Stimulated activated CD8-positive, alpha-beta memory T cell treated with anti-CD3 and anti-CD28 coated beads, Interleukin-7, amount 100 ng/mL, for 48 hours (primary cell): ENCODE data around the gene AHSG.
"Not testable (repeated sequence)": the region's sequence is repeated elsewhere in the genome, so short reads cannot be mapped to it uniquely, and the experiment has no call there.

ENCODE experiments used
- DNase-seq, 2 donors: peaks; one replicate each; pipeline ENCODE4 v3.0.0-alpha.2; 2020; ENCODE audit warnings: low read depth in 1 of 2; ENCODE audit errors: extremely low read depth in 1 of 2

The AHSG gene, protein sequence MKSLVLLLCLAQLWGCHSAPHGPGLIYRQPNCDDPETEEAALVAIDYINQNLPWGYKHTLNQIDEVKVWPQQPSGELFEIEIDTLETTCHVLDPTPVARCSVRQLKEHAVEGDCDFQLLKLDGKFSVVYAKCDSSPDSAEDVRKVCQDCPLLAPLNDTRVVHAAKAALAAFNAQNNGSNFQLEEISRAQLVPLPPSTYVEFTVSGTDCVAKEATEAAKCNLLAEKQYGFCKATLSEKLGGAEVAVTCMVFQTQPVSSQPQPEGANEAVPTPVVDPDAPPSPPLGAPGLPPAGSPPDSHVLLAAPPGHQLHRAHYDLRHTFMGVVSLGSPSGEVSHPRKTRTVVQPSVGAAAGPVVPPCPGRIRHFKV

DNA sequence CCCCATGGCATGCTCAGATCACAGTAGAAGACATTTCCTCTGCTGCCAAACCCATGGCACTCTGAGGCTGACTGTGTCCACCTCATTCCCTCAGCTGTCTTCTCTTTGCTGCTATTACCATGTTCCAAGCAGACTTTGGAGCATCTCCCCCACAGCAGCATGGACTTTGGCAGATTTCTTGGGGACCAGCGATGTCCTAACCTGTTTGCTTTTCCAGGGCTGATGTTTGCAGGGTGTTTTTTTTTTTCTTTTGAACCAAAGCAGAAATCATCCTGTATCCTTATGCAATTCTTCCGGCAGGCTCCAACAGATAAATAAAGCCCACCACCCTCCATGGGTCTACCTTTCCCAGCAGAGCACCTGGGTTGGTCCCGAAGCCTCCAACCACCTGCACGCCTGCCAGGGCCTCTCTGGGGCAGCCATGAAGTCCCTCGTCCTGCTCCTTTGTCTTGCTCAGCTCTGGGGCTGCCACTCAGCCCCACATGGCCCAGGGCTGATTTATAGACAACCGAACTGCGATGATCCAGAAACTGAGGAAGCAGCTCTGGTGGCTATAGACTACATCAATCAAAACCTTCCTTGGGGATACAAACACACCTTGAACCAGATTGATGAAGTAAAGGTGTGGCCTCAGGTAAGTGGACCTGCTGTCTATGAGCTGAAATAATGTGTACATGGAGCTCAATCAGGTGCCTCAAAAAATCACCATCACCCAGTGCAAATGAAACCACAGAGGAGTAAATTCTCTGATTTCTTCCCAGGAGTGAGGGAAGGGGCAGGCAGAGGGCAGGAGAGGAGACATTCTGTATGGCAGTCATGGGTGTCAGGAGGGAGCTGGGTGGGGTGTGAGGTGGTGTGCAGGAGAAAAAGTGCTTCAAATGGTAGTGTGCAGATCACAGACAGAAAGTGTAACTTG lies at the start of gene AHSG:
Gene AHSG (plus strand): TSS at position 340 of the 916 bp plus-strand sequence. CDS start 82 bp downstream, at position 422.
- no peak for DNase-seq

DNA sequence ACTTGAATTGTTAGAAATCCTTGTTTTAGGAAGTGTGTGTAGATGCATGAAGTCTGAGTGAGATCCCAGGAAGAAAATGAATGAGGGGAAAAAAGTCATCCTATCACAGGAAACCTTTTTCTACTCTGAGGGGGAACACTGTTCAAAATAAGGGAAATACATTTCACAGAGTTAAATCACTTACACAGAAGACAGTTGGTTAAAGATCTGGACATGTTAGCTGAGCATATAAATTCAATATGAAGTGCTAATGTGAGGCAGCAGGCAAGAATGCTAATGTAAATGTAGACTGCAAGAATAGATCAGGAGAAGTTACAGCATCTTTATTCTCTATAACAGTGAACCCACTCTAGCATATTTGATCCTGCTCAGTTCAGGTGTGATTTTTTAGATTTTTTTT lies 48.3 kb upstream of the AHSG start:
- no peak for DNase-seq

DNA sequence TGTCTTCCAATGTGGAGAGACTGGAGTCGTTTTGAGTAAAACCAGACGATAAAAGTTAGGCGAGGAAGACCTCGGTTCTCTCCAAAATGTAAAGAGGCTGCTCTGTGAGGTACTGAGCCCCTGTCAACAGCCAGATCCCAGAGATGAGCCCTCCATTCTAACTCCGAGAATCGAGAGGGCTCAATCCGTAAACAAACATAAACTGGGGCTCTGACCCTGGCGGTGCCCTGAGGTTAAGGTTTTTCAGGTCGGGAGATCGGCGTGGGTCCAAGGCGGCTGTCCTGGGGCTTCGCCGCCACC lies 46.1 kb upstream of the AHSG start:
- no peak for DNase-seq

DNA sequence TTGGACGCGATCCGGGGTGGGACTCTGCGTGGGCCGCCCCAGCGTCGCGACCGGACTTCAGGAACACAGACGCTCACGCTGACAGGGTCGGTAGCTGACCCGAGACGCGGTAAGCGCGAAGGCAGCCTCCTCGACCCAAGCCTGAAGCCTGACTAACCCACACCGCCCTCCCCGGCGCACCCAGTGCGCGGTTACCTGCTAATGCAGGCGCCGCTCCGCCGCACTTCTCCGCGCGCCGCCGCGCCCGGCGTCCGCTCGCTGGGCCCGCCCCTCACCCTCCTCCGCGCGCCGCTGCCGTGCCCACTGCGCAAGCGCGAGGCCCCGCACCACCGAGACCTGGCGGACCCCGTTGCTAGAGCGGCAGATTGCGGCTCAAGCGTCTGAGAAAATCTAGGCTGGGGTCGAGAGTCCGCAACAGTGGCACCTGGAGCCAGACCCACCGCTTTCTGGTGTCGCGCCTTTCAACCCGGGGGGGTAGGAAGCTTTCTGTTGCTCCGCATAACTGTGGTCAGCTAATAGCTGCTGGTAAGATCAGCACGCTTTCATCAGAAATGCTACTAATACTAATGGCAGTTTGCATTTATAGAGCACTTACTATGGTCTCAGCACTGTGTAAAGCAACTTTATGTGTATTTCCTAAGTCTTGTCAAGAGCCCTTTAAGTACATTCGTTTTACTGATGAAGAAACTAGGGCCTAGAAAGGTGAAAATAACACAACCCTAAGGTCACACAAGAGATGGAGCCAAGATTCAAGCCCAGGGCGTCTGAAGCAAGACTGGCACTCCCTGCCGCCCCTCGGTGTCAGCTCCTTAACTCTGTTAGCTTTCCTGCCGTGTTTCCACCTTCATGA lies 45.6 kb upstream of the AHSG start, which contains the start of gene TBCCD1:
Gene TBCCD1 (minus strand): TSS at position 268 of the 850 bp plus-strand sequence. CDS start 3,010 bp downstream, outside the sequence.
- peak; percentile 79 to 90 for DNase-seq

DNA sequence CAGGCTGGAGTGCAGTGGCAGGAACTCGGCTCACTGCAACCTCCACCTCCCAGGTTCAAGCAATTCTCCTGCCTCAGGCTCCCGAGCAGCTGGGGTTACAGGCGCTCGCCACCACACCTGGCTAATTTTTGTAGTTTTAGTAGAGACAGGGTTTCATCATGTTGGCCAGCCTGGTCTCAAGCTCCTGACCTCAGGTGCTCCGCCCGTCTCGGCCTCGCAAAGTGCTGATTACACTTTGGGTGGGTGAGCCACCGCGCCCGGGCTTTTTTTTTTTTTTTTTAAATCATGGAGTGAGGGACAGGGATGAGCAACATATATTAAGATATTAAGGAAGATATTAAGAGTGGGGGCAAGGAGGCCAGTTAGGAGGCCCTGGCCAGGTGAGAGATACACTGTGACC lies 43.5 kb upstream of the AHSG start:
- DNase-seq = not testable (repeated sequence)

DNA sequence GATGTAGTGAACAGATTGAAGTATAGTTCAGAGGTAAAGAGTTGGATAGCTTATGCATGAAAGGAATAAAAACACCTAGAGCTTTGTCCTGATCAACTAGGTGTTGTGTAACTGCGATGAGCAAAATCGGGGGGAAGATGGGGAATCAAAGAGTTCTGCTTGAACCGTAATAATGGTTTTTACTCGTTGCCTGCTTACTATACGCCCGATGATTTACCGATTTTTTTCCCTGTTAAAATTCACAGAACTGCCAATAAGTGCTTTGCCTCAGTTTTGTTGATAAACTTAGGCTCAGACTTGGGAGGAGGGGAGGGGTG lies 43.1 kb upstream of the AHSG start:
- DNase-seq = no peak

DNA sequence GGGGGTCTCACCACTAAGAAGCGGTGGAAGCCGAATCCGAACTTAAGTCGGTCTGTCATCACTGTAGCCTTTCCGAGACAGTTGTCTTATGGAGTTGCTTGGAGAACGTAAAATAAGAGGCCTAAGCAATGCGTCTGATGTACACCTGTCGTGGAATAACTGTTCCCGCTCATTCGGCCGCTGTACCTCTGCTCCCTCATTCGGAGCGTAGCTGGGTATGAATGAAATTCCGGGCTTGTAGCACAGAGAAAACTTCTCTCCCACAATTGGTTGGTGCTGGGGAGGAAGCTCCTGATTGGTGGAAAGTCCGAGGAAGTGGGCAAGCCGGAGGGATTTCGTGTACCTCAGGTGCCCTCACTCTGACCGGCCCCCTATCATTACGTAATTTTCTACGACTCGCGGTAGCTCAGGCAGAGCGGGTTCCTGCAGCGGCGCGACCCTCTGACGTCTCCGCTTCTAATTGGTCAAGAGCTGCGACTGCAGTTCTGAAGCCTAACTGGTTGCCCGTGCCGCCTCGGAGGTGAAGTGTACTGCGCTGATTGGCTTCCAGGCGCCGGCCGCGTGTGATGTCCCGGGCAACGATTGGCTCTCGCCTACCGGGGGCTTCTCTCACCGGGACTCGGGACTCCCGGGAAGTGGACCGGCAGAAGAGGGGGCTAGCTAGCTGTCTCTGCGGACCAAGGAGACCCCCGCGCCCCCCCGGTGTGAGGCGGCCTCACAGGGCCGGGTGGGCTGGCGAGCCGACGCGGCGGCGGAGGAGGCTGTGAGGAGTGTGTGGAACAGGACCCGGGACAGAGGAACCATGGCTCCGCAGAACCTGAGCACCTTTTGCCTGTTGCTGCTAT lies 42.5 kb upstream of the AHSG start, which contains the start of gene DNAJB11:
Gene DNAJB11 (plus strand): TSS at position 625 of the 845 bp plus-strand sequence. CDS start 178 bp downstream, at position 803.
- DNase-seq = peak; percentile 97 to 99

DNA sequence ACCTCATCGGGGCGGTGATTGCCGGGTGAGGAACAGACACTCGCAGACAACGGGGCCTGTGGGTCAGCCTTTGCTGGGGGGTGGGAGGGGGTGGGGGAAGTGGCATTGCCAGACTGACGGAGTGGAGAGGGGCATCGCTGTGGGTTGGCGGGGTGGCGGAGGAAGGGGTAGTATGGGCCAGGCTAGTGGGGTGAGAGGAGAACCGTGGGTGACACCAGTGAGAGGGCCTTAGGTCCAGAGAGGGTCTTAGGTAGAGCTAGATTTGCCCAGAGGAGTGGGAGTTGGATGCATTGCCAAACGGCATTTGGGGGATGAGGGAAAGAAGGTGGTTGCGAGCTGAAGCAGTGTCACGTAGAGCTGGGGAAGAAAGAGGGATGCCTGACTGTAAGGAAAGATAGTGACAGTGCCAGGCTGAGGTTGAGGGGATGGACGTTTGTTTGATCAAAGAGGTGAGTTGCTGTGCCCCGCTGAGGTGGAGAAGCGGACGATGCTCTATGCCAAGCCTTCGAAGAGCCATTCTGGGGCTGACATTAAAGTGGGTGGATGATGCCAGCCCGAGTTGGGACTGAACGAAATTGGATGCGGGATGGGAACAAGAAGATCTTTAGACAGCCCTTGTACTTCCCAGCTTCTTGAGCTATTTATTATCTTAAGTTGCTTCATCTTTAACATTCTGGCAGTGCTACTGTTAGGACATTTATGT lies 41.8 kb upstream of the AHSG start:
- no peak for DNase-seq

DNA sequence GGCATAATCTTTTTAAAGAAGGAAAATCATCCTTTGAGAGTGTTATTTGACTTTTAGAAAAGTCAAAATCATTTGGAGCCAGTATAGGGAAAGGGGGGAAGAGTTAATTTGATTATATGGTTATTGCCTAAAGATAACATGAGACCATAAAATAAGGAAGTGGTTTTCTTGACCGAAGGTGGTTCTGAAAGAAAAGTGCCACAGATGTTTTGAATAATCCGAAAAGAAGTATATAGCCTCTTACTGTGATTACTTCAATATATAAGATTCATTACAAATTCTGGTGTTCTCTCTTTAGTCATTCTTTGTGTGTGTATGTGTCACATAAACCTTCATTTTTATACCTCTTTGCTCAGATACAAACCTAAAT lies 41.2 kb upstream of the AHSG start:
- DNase-seq = no peak

DNA sequence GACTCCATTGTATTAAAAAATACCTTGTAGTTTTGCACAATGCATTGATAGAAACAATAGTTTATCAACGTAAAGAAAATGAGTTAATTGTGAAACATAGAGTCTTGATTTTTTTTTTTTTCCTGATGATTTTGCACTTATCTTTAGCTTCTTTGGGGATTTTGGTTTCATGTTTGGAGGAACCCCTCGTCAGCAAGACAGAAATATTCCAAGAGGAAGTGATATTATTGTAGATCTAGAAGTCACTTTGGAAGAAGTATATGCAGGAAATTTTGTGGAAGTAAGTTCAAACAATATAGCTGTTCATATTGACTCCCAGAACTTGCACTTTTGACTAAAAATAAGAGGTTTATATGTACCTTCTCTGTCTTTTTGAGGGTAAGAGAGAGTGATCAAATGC lies 35.3 kb upstream of the AHSG start:
- DNase-seq = no peak

DNA sequence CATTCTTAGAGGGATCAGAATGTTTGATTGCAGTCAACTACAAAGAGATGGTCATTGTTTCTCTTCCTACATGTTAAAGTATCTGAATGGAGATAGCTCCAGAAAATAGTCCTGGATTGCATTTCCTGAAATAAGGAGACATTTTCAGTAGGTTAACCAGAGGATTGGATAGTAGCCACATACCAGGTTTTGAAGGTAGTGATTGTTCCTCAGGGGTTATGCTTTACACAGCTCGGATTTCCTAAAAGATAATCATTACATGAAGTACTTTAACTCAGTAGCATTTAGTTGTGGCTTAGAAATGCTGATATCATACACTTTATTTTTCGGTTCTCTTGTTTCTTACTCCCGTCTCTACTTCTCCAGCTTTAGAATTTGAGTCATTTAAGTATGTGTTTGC lies 32.1 kb upstream of the AHSG start:
- no peak for DNase-seq

DNA sequence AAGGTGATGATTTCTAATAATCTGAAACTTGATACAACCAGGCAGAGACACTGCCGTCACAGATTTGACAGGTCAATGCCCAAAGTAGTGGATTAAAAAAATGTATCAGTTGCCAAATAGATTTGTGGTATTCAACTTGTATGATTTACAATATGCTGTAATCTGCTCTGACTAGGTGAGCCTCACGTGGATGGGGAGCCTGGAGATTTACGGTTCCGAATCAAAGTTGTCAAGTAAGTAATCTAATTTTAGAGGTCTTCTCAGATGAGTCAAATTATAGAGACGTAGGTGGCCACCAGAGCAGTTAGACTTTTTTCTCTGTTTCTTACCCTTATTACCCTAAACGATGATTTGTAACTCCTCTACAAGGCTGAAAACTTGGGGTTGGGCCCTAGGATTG lies 30.3 kb upstream of the AHSG start:
- no peak for DNase-seq

DNA sequence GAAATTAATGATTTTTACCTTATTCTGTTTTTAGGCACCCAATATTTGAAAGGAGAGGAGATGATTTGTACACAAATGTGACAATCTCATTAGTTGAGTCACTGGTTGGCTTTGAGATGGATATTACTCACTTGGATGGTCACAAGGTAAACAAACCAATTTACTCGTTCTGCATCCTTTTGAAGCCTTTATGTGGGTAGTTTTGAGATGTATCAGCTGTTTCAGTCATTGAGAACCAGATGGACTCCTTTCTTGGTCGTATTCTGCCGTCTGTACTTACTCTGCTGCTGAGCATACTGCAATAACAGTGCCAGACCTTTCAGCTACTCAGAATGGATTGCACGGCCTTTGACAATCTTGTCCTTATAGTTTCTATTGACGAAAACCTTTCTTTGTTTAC lies 29.0 kb upstream of the AHSG start:
- no peak for DNase-seq

DNA sequence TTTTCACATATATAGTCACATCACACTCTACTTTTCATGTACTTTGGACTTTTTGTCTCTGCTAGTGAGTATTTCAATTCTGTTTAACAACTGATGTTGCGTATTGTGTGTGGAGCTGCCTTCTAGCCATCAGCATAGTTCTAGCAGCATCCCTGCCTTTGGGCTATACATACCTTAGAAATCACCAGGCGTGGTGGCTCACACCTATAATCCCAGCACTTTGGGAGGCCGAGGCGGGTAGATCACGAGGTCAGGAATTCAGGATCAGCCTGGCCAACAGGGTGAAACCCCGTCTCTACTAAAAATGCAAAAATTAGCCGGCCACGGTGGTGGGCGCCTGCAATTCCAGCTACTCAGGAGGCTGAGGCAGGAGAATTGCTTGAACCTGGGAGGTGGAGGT lies 26.6 kb upstream of the AHSG start:
- not testable (repeated sequence) for DNase-seq

DNA sequence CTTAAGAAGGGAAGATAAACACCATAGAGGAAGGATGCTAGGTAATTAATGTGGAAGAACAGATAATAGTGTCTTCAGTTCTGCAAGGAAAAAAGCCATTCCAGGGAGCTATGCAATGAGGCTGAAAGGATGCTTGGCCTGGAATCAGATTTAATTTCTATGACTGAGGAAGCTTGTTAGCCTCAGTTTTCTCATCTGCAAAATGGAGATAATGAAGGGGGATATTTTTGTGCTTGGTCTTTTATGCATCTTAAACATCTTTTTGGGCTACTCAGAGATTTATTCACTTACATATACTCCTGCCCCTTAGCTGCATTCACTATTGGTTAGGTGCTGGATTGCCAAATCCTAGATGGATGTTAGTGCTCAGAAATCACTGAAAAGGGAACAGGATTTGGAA lies 25.7 kb upstream of the AHSG start:
- no peak for DNase-seq

DNA sequence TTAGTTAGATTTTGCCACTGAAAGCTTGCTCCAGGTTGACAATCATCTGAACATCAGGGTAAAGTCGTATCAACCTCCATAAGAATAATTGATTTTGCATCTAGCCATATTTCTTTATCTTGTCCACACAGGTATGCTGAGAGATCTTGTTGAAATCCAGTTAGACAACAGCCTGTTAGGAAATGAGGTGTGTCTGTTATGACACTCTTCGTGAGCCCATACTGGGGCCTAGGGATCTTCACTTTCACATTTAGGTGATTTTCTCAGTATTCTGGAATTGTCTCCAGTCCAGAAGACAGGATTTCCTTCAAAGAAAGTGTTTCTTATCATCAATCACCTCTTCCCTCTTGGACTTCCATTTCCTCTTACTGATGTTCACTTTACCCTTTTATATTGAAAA lies 24.2 kb upstream of the AHSG start:
- no peak for DNase-seq

DNA sequence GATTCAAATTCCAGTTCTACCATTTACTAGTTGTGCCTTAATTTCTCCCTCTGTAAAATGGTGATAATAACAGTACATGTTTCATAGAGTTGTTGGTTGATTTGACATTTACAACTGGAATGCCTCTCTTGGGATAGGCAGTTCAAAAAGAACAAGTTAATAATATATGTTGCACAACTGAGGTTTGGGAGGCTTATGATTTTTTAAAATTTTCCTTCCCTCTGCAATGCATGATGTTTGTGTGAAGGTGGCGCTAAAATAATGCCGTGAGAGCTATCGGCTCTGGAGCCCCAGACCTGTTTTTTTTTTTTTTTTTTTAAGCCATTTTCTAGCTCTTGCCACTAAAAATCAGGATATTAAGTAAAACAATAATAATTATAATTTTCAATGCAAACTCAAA lies 23.7 kb upstream of the AHSG start:
- DNase-seq = no peak

DNA sequence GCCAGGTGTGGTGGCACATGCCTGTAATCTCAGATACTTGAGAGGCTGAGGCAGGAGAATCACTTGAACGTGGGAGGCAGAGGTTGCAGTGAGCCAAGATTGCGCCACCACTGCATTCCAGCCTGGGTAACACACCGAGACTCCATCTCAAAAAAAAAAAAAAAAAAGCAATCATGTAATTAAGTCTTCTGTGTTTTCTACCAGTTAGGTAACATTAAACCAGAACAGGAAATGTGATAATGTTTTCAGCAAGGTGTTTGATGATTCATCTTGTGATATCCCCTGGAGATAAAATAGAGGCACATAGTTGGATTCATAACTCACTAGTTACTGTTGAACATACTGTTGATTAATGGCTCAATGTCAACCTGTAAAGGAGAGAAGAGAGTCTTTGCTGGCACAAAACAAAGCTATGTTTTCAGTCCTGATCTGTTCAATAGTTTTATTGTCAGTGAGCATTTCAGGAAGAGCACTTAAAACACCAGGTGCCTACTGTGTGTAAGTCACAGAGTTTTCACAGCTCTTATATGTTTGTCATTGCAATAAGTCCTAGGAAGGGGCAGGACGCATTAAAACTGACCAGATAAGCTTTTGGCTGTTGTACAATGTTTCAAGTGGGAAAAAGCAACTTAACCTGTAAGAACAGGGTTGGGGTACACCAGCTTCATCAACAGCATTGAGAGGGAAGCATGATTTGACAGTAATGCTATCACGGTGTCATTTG lies 22.8 kb upstream of the AHSG start:
- DNase-seq = no peak
